Activated CD8-positive, alpha-beta T cell treated with anti-CD3 and anti-CD28 coated beads for 36 hours (primary cell): Measurements from ENCODE around the gene CNOT8. TPM values are rescaled to one million over a fixed set of nuclear protein-coding genes. Genes with fewer than 3 reads are reported as not detected.
"Not testable (repeated sequence)": the region's sequence is repeated elsewhere in the genome, so short reads cannot be mapped to it uniquely, and the experiment has no call there.

Source experiments
- ATAC-seq: fragments of 200-7000 bp; cut with Tn5 transposase; one replicate; pipeline ENCODE4 v1.10.0; 2021; ENCODE audit warnings: mild to moderate bottlenecking, moderate library complexity
- CTCF ChIA-PET: fragments of 350-600 bp; sonication (Branson Sonifier 250); formaldehyde crosslinking; loops from one replicate; lab custom pipeline; 2021; ENCODE audit warnings: antibody characterized with exemption; lab: Charles Lee
- POLR2A ChIA-PET: fragments of 350-600 bp; sonication (Branson Sonifier 250); formaldehyde crosslinking; loops from one replicate; lab custom pipeline; 2021; ENCODE audit warnings: antibody characterized with exemption; lab: Charles Lee
- DNase-seq: peaks from one replicate; pipeline ENCODE4 v3.0.0-alpha.2; 2020
- H3K27ac Mint-ChIP-seq: one replicate; pipeline ENCODE4 v1.8.0; 2021; ENCODE audit warnings: mild to moderate bottlenecking, mixed read lengths
- H3K27me3 Mint-ChIP-seq: one replicate; pipeline ENCODE4 v1.8.0; 2021; ENCODE audit warnings: mixed read lengths
- H3K36me3 Mint-ChIP-seq: one replicate; pipeline ENCODE4 v1.8.0; 2021; ENCODE audit warnings: low read depth, mixed read lengths
- H3K4me1 Mint-ChIP-seq: one replicate; pipeline ENCODE4 v1.8.0; 2021; ENCODE audit warnings: low read depth, mixed read lengths
- H3K4me3 Mint-ChIP-seq: one replicate; pipeline ENCODE4 v1.8.0; 2021; ENCODE audit warnings: mild to moderate bottlenecking, moderate library complexity, mixed read lengths
- H3K9me3 Mint-ChIP-seq: one replicate; pipeline ENCODE4 v1.8.0; 2021; ENCODE audit warnings: mixed read lengths
- CTCF ChIP-seq: fragments of 200-600 bp; IDR thresholded peaks from one replicate; pipeline ENCODE4 v1.8.0; 2022; ENCODE audit warnings: antibody characterized with exemption, mild to moderate bottlenecking
- intact Hi-C: fragments of 100-400 bp; cut with micrococcal nuclease; formaldehyde crosslinking; loops from one replicate; pipeline ENCODE4 v1.10.0; 2022
- microRNA-seq: library from miRNA; unstranded; fragments of <30 nt; microRNA quantifications from one replicate; pipeline ENCODE4 v1.2.0, GENCODE V29; 2022; ENCODE audit warnings: borderline microRNAs expressed, borderline replicate concordance
- total RNA-seq, 2 experiments: library from RNA; stranded (reverse); gene quantifications; one replicate each; pipeline ENCODE4 v1.2.3, GENCODE V29; 2021

Gene CNOT8
- total RNA-seq, 2 experiments from 2014 or later = 78.6 to 84.4 TPM

GRCh38 chr5:154901913-154902312 lies 43.5 kb downstream of the CNOT8 start:
- Mint-ChIP-seq H3K36me3 (peaks cover 47% of the 10 kb centered on the region), H3K9me3 (no peaks in the 10 kb centered on the region), H3K4me3 (no peak overlapping the region), H3K4me1 (no peaks in the 10 kb centered on the region), H3K27me3 (no peaks in the 10 kb centered on the region), H3K27ac (no peak overlapping the region)
- DNase-seq = no peak
- CTCF ChIA-PET = interaction anchor here (1.3 kb wide), 1 partner anchor 262 kb away, joined by 3 read pairs; no protein-coding TSS in a partner anchor
- no peak for ATAC-seq
- intact Hi-C loops = no loop called here
- POLR2A ChIA-PET = interaction anchor here (0.8 to 1.0 kb wide), 2 partner anchors 45 to 255 kb away, joined by 3 read pairs; no protein-coding TSS in a partner anchor
- no peak for TF ChIP-seq CTCF

- H3K4me1 Mint-ChIP-seq, intact Hi-C loops, H3K4me3 Mint-ChIP-seq, ATAC-seq, H3K9me3 Mint-ChIP-seq, POLR2A ChIA-PET, H3K27ac Mint-ChIP-seq, DNase-seq, H3K27me3 Mint-ChIP-seq: not testable (repeated sequence)
- peaks cover 44% of the 10 kb centered on the region for H3K36me3 Mint-ChIP-seq
- CTCF ChIA-PET = interaction anchor here (1.5 kb wide), 1 partner anchor 255 kb away, joined by 3 read pairs; no protein-coding TSS in a partner anchor
Measured at GRCh38 chr5:154905601-154906000, 47.2 kb downstream of the CNOT8 start.

- intact Hi-C loops = no loop called here
- DNase-seq = no peak
- Mint-ChIP-seq H3K4me3 (no peak overlapping the region), H3K36me3 (peaks cover 26% of the 10 kb centered on the region), H3K9me3 (no peaks in the 10 kb centered on the region), H3K27ac (no peak overlapping the region), H3K27me3 (no peaks in the 10 kb centered on the region), H3K4me1 (no peaks in the 10 kb centered on the region)
- no peak for ATAC-seq
- ChIA-PET CTCF (interaction anchor here (1.1 to 2.3 kb wide), 2 partner anchors 11 to 13 kb away, joined by 4 to 6 read pairs; no protein-coding TSS in a partner anchor), POLR2A (interaction anchor here (1.3 kb wide), 1 partner anchor 12 kb away, joined by 3 read pairs; no protein-coding TSS in a partner anchor)
- no peak for TF ChIP-seq CTCF
Measured at GRCh38 chr5:154916874-154917273, 58.4 kb downstream of the CNOT8 start.

- no peaks in the 10 kb centered on the region for H3K4me1 Mint-ChIP-seq
- H3K4me3 Mint-ChIP-seq = no peak overlapping the region
- ATAC-seq (no peak), DNase-seq (no peak)
- intact Hi-C loops = no loop called here
- H3K27ac Mint-ChIP-seq = no peak overlapping the region
- H3K9me3 Mint-ChIP-seq = no peaks in the 10 kb centered on the region
- CTCF ChIA-PET = interaction anchor here (1.1 to 2.3 kb wide), 2 partner anchors 10 to 13 kb away, joined by 4 to 6 read pairs; no protein-coding TSS in a partner anchor
- POLR2A ChIA-PET = interaction anchor here (0.7 to 1.3 kb wide), 2 partner anchors 11 to 59 kb away, joined by 3 read pairs; partner anchors contain the start of gene CNOT8
- TF ChIP-seq CTCF = no peak
- peaks cover 22% of the 10 kb centered on the region for H3K36me3 Mint-ChIP-seq
- H3K27me3 Mint-ChIP-seq = no peaks in the 10 kb centered on the region
Measured at GRCh38 chr5:154917757-154918156, 59.3 kb downstream of the CNOT8 start.

GRCh38 chr5:154923441-154924430 lies 65.3 kb downstream of the CNOT8 start:
- intact Hi-C loops = no loop called here
- DNase-seq = no peak
- CTCF ChIA-PET = no interaction called here
- H3K9me3 Mint-ChIP-seq = no peaks in the 10 kb centered on the region
- H3K27ac Mint-ChIP-seq = no peak overlapping the region
- no peaks in the 10 kb centered on the region for H3K4me1 Mint-ChIP-seq
- no peak for TF ChIP-seq CTCF
- no peak for ATAC-seq
- POLR2A ChIA-PET = interaction anchor here (0.6 kb wide), 1 partner anchor 13 kb away, joined by 4 read pairs; no protein-coding TSS in a partner anchor
- no peak overlapping the region for H3K4me3 Mint-ChIP-seq
- no peaks in the 10 kb centered on the region for H3K27me3 Mint-ChIP-seq
- H3K36me3 Mint-ChIP-seq = peaks cover 40% of the 10 kb centered on the region

Small RNA genes lying within 50 kb of the gene (microRNA-seq; reads per million reads assigned to microRNA genes)
- not detected for gene MIR378H

Other genes starting within 250 kb of the CNOT8 start
- gene LARP1, start 103.2 kb upstream of the CNOT8 start, total RNA-seq = 100 to 1,000 TPM; 214 to 218 TPM
- gene FAXDC2, start 8.0 kb upstream of the CNOT8 start, total RNA-seq = not detected
- gene GEMIN5, start 79.6 kb downstream of the CNOT8 start, total RNA-seq = 10 to 100 TPM; 32.1 to 33.0 TPM
- gene MRPL22, start 82.4 kb downstream of the CNOT8 start, total RNA-seq = 10 to 100 TPM; 80.4 to 84.7 TPM
- gene KIF4B, start 155.1 kb downstream of the CNOT8 start, total RNA-seq = under 1 TPM in 1 of 2 experiments, not detected in 1; 0.11 TPM